LNCaP clone FGC (cell line): ENCODE results near the gene GRAMD4.

ENCODE experiments used
- DNase-seq: peaks from one replicate; pipeline ENCODE4 v3.0.0-alpha.2; 2011; ENCODE audit warnings: low read depth
- H3K4me3 ChIP-seq: 2 replicates; pipeline ENCODE4 v1.5.1; 2011; ENCODE audit warnings: mild to moderate bottlenecking, low read depth, low read length, control low read depth
- TF ChIP-seq, protein P1 (sequence below): IDR thresholded peaks from 2 replicates; pipeline ENCODE4 v1.5.1; 2012; ENCODE audit warnings: mild to moderate bottlenecking; ENCODE audit not compliant: control insufficient read depth, insufficient read depth; ENCODE audit errors: extremely low read depth

The GRAMD4 gene

GRCh38 chr22:46726986-46727317, 106.8 kb downstream of the GRAMD4 start:
- H3K4me3 ChIP-seq: no peak overlapping the region
- TF ChIP-seq, protein P1, sequence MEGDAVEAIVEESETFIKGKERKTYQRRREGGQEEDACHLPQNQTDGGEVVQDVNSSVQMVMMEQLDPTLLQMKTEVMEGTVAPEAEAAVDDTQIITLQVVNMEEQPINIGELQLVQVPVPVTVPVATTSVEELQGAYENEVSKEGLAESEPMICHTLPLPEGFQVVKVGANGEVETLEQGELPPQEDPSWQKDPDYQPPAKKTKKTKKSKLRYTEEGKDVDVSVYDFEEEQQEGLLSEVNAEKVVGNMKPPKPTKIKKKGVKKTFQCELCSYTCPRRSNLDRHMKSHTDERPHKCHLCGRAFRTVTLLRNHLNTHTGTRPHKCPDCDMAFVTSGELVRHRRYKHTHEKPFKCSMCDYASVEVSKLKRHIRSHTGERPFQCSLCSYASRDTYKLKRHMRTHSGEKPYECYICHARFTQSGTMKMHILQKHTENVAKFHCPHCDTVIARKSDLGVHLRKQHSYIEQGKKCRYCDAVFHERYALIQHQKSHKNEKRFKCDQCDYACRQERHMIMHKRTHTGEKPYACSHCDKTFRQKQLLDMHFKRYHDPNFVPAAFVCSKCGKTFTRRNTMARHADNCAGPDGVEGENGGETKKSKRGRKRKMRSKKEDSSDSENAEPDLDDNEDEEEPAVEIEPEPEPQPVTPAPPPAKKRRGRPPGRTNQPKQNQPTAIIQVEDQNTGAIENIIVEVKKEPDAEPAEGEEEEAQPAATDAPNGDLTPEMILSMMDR: no peak
- no peak for DNase-seq

DNA sequence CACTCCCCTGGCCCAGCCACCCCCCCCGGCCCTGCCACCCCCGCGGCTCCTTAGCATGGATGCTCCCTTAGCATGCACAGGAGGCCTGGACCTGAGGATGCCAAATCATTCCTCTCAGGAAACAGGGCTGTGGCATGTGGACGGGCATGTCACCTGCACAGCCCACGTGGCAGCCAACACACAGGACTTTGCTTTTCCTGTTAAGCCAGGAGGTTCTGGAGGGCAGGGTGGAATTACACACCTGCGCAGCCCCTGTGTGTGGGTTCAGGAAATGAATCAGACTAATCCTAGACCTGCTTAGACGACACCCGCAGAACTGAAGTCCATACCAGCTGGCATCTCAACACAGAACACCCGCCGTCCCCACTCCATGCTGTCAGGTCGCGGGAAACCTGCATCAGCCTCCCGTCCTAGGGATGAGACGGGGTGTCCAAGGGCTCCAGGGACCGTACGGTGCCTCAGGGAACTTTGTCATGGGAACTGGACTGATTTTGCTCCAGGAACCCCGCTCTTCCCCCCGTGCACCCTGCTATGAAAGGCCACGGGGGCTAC, 107.7 kb downstream of the GRAMD4 start:
- no peak for DNase-seq
- TF ChIP-seq, protein P1: no peak
- no peak overlapping the region for H3K4me3 ChIP-seq

- TF ChIP-seq, protein P1: no peak
Observed at GRCh38 chr22:46728470-46728869, 108.3 kb downstream of the GRAMD4 start.

More at GRCh38 chr22:46728470-46728869, 108.3 kb downstream of the GRAMD4 start:
- no peak overlapping the region for H3K4me3 ChIP-seq
- DNase-seq: no peak
